Measurements from ENCODE around the gene FAM237B. TPM values are rescaled to one million over a fixed set of nuclear protein-coding genes. Genes with fewer than 3 reads are reported as not detected.

The FAM237B gene
- total and polyA plus RNA-seq, 11 donors: not detected

GRCh38 chr7:90276033-90276728 is 44.9 kb downstream of the FAM237B start:
- no peak for TF ChIP-seq POLR2A (IDR thresholded peaks at IDR 0.05)
- no peak for TF ChIP-seq CTCF (IDR thresholded peaks at IDR 0.05)
- DNase-seq (no peak), ATAC-seq (no peak)
- 69 to 72% (median 71%) methylated on average over 5 of the region's 5 CpGs for WGBS, 4 donors
- intact Hi-C loops (cut with DNase I): no loop called here
- Histone ChIP-seq H3K4me1 (no peaks in the 10 kb centered on the region), H3K36me3 (peaks cover 0 to 15% (median 0%) of the 10 kb centered on the region in 9 donors), H3K4me3 (no peak overlapping the region), H3K27me3 (no peaks in the 10 kb centered on the region), H3K27ac (no peak overlapping the region), H3K9me3 (no peaks in the 10 kb centered on the region)

- ATAC-seq (no peak), DNase-seq (no peak)
- Histone ChIP-seq H3K4me1 (no peaks in the 10 kb centered on the region), H3K9me3 (no peaks in the 10 kb centered on the region), H3K27ac (no peak overlapping the region), H3K36me3 (no peaks in the 10 kb centered on the region), H3K27me3 (no peaks in the 10 kb centered on the region), H3K4me3 (no peak overlapping the region)
- intact Hi-C loops (cut with DNase I): no loop called here
- TF ChIP-seq CTCF (IDR thresholded peaks at IDR 0.05) (no peak), POLR2A (IDR thresholded peaks at IDR 0.05) (no peak)
These were observed 46.9 kb downstream of the FAM237B start for GRCh38 chr7:90274161-90274560.

GRCh38 chr7:90272242-90272641 is 48.9 kb downstream of the FAM237B start:
- TF ChIP-seq CTCF (IDR thresholded peaks at IDR 0.05) (no peak), POLR2A (IDR thresholded peaks at IDR 0.05) (no peak)
- Histone ChIP-seq H3K27me3 (no peaks in the 10 kb centered on the region), H3K4me3 (no peak overlapping the region), H3K4me1 (no peaks in the 10 kb centered on the region), H3K36me3 (no peaks in the 10 kb centered on the region), H3K27ac (no peak overlapping the region), H3K9me3 (no peaks in the 10 kb centered on the region)
- no peak for ATAC-seq
- 87 to 91% (median 90%) methylated on average over 2 of the region's 2 CpGs for WGBS, 4 donors
- intact Hi-C loops (cut with DNase I): no loop called here
- no peak for DNase-seq

DNA sequence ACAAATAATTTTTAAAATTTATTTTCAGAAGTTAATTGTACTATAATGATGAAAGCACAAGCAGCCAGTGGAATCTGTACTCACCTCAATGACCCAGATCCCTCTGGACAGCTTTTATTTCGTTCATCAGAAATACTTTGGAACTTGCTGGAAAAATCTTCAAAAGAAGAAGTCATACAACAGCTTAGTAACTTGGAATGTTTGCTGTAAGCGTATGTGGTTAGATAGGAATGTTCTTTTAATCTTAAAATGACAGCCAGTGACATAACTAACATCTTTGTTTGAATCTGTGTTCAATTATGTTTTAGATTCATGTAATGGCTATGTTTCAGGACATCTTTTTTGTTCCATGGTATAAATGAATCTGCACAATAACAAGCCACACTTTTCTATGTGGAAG is 49.4 kb downstream of the FAM237B start:
- Histone ChIP-seq H3K27ac (no peak overlapping the region), H3K36me3 (no peaks in the 10 kb centered on the region), H3K27me3 (no peaks in the 10 kb centered on the region), H3K4me1 (no peaks in the 10 kb centered on the region), H3K4me3 (no peak overlapping the region), H3K9me3 (no peaks in the 10 kb centered on the region)
- no peak for DNase-seq
- TF ChIP-seq CTCF (IDR thresholded peaks at IDR 0.05) (no peak), POLR2A (IDR thresholded peaks at IDR 0.05) (no peak)
- 75 to 79% (median 77%) methylated on average over 2 of the region's 2 CpGs for WGBS, 4 donors
- intact Hi-C loops (cut with DNase I): no loop called here
- no peak for ATAC-seq
